Motor neuron (in vitro differentiated cells): ENCODE measurements around the gene MGP. TPM values are rescaled to one million over a fixed set of nuclear protein-coding genes. Genes with fewer than 3 reads are reported as not detected.
A peak's percentile ranks its signal among the peaks of the same experiment; 100 is the strongest.

Experiments
- ATAC-seq, 8 experiments: fragments of 200-7000 bp; cut with Tn5 transposase; replicated peaks in 6 of 8; 2 replicates each; pipeline ENCODE4 v1.8.0; 2021; ENCODE audit warnings: mild to moderate bottlenecking in 8 of 8, moderate library complexity in 8 of 8
- H3K27ac ChIP-seq, 2 donors: fragments of 250-450 bp; sonication (Bioruptor Pico); 2 replicates each; pipeline ENCODE4 v1.9.0; 2021; ENCODE audit warnings: antibody characterized with exemption in 2 of 2, mild to moderate bottlenecking in 2 of 2, moderate library complexity in 1 of 2
- H3K4me1 ChIP-seq, 2 donors: fragments of 250-450 bp; sonication (Bioruptor Pico); replicated peaks in 1 of 2; 2 replicates each; pipeline ENCODE4 v1.6.1; 2021; ENCODE audit warnings: antibody characterized with exemption in 2 of 2, mild to moderate bottlenecking in 2 of 2, moderate library complexity in 1 of 2
- H3K4me3 ChIP-seq, 5 donors: fragments of 250-450 bp; sonication (Bioruptor Pico); 2 replicates each; pipeline ENCODE4 v1.9.0; 2021; ENCODE audit warnings: antibody characterized with exemption in 5 of 5, mild to moderate bottlenecking in 5 of 5, moderate library complexity in 4 of 5
- WGBS, 10 experiments: fragments of 450-650 bp; shearing (Covaris generic); methylation state at CpG; one replicate each; pipeline ENCODE4 v1.0.0; 2022; 5-methylcytosine and 5-hydroxymethylcytosine counted together
- in situ Hi-C, 9 experiments: fragments of 400-800 bp; cut with MboI; loops; one replicate each; pipeline ENCODE4 v1.15.0; 2021; ENCODE audit warnings: low sequenced_read_pairs in 9 of 9, low pct_unique_long_range_greater_than_20kb in 2 of 9; ENCODE audit not compliant: unreplicated experiment in 9 of 9
- total RNA-seq, 8 experiments: library from RNA; unstranded; fragments of 300-600 nt; gene quantifications; 2 replicates each; pipeline versions ENCODE4 v1.2.3 to v1.2.4, GENCODE V29; 2022

The MGP gene
- total RNA-seq, 8 experiments from 2014 or later: 0.05 to 532 (median 26.8) TPM; not detected in 1

GRCh38 chr12:14873440-14874185 is 12.0 kb downstream of the MGP start:
- H3K4me3 ChIP-seq: no peak overlapping the region
- in situ Hi-C loops: loop anchor here in 1 of 9 experiments (25.0 kb wide), 1 partner anchor 339 kb away; the partner anchor contains the start of gene RERG
- no peak overlapping the region for H3K27ac ChIP-seq
- ATAC-seq: peak in 3 of 8 experiments; percentile 7 to 30 (median 22)
- H3K4me1 ChIP-seq: no peaks in the 10 kb centered on the region
- WGBS, 10 experiments: 17 to 82% (median 69%) methylated on average over 1 of the region's 1 CpG; no CpG with 5 or more reads in 2 of the 10 experiments

- H3K4me1 ChIP-seq: no peaks in the 10 kb centered on the region
- H3K4me3 ChIP-seq: no peak overlapping the region
- in situ Hi-C loops: loop anchor here in 1 of 9 experiments (25.0 kb wide), 1 partner anchor 340 kb away; the partner anchor contains the start of gene RERG
- no peak overlapping the region for H3K27ac ChIP-seq
- 21 to 86% (median 50%) methylated on average over 1 of the region's 1 CpG; no CpG with 5 or more reads in 1 of the 10 experiments for WGBS, 10 experiments
- ATAC-seq: no peak
Measured at GRCh38 chr12:14871886-14872285, 13.8 kb downstream of the MGP start.

GRCh38 chr12:14871247-14871646 is 14.4 kb downstream of the MGP start:
- Histone ChIP-seq H3K4me1 (no peaks in the 10 kb centered on the region), H3K27ac (no peak overlapping the region), H3K4me3 (no peak overlapping the region)
- no peak for ATAC-seq
- in situ Hi-C loops: loop anchor here in 1 of 9 experiments (25.0 kb wide), 1 partner anchor 341 kb away; the partner anchor contains the start of gene RERG
- 29 to 100% (median 94%) methylated on average over 1 of the region's 1 CpG; no CpG with 5 or more reads in 2 of the 10 experiments for whole genome bisulfite sequencing, 10 experiments

GRCh38 chr12:14868916-14869506 is 16.6 kb downstream of the MGP start:
- 20 to 90% (median 70%) methylated on average over 1 to 2 of the region's 3 CpGs; no CpG with 5 or more reads in 5 of the 10 experiments for WGBS, 10 experiments

GRCh38 chr12:14860490-14860889 is 25.2 kb downstream of the MGP start:
- in situ Hi-C loops: loop anchor here in 1 of 9 experiments (25.0 kb wide), 1 partner anchor 352 kb away; the partner anchor contains the start of gene RERG
- no peak overlapping the region for H3K27ac ChIP-seq
- no peaks in the 10 kb centered on the region for H3K4me1 ChIP-seq
- no peak overlapping the region for H3K4me3 ChIP-seq
- no peak for ATAC-seq

More at GRCh38 chr12:14868916-14869506, 16.6 kb downstream of the MGP start:
- H3K27ac ChIP-seq: no peak overlapping the region
- no peak overlapping the region for H3K4me3 ChIP-seq
- no peaks in the 10 kb centered on the region for H3K4me1 ChIP-seq
- ATAC-seq: peak in 2 of 8 experiments; percentile 83 to 90
- in situ Hi-C loops: loop anchor here in 1 of 9 experiments (25.0 kb wide), 1 partner anchor 343 kb away; the partner anchor contains the start of gene RERG

- in situ Hi-C loops: loop anchor here in 1 of 9 experiments (25.0 kb wide), 1 partner anchor 354 kb away; the partner anchor contains the start of gene RERG
- 13 to 100% (median 60%) methylated on average over 1 of the region's 1 CpG; no CpG with 5 or more reads in 2 of the 10 experiments for WGBS, 10 experiments
- Histone ChIP-seq H3K27ac (no peak overlapping the region), H3K4me1 (peaks cover 0 to 11% of the 10 kb centered on the region in 2 donors), H3K4me3 (no peak overlapping the region)
- ATAC-seq: no peak
Measured at GRCh38 chr12:14858513-14858912, 27.1 kb downstream of the MGP start.

- 0 to 81% (median 59%) methylated on average over 1 to 6 of the region's 6 CpGs for WGBS, 10 experiments
- Histone ChIP-seq H3K4me1 (peaks cover 0 to 11% of the 10 kb centered on the region in 2 donors), H3K27ac (no peak overlapping the region), H3K4me3 (no peak overlapping the region)
- ATAC-seq: peak in 5 of 8 experiments; percentile 37 to 94 (median 52)
- in situ Hi-C loops: loop anchor here in 1 of 9 experiments (25.0 kb wide), 1 partner anchor 358 kb away; the partner anchor contains the start of gene RERG
Measured at GRCh38 chr12:14854586-14855183, 31.0 kb downstream of the MGP start.

GRCh38 chr12:14853961-14854360 is 31.7 kb downstream of the MGP start:
- no peak overlapping the region for H3K4me3 ChIP-seq
- H3K27ac ChIP-seq: no peak overlapping the region
- in situ Hi-C loops: loop anchor here in 1 of 9 experiments (25.0 kb wide), 1 partner anchor 358 kb away; the partner anchor contains the start of gene RERG
- WGBS, 10 experiments: 13 to 69% (median 47%) methylated on average over 2 to 3 of the region's 3 CpGs; no CpG with 5 or more reads in 2 of the 10 experiments
- ATAC-seq: peak in 5 of 8 experiments; percentile 31 to 77 (median 46)
- peaks cover 0 to 11% of the 10 kb centered on the region in 2 donors for H3K4me1 ChIP-seq

GRCh38 chr12:14852880-14853279 is 32.8 kb downstream of the MGP start:
- no peak for ATAC-seq
- Histone ChIP-seq H3K4me3 (no peak overlapping the region), H3K27ac (no peak overlapping the region), H3K4me1 (peaks cover 0 to 11% of the 10 kb centered on the region in 2 donors)
- in situ Hi-C loops: loop anchor here in 1 of 9 experiments (25.0 kb wide), 1 partner anchor 359 kb away; the partner anchor contains the start of gene RERG

- 0 to 71% (median 60%) methylated on average over 1 of the region's 1 CpG; no CpG with 5 or more reads in 5 of the 10 experiments for WGBS, 10 experiments
- ATAC-seq: no peak
- no peak overlapping the region for H3K4me3 ChIP-seq
- H3K27ac ChIP-seq: no peak overlapping the region
- in situ Hi-C loops: loop anchor here in 1 of 9 experiments (25.0 kb wide), 1 partner anchor 361 kb away; the partner anchor contains the start of gene RERG
- H3K4me1 ChIP-seq: peaks cover 4 to 15% of the 10 kb centered on the region in 2 donors
Measured at GRCh38 chr12:14850929-14851663, 34.6 kb downstream of the MGP start.

- H3K27ac ChIP-seq: no peak overlapping the region
- ATAC-seq: peak in 2 of 8 experiments; percentile 13 to 40
- in situ Hi-C loops: loop anchor here in 7 of 9 experiments (10.0 to 25.0 kb wide), 5 partner anchors 138 to 688 kb away; partner anchors contain the start of gene RERG (in 5 of the 7)
Measured at GRCh38 chr12:14849661-14850060, 36.0 kb downstream of the MGP start.

More at GRCh38 chr12:14849661-14850060, 36.0 kb downstream of the MGP start:
- H3K4me1 ChIP-seq: peaks cover 4 to 13% of the 10 kb centered on the region in 2 donors
- 7 to 100% (median 73%) methylated on average over 1 to 2 of the region's 2 CpGs; no CpG with 5 or more reads in 1 of the 10 experiments for WGBS, 10 experiments
- no peak overlapping the region for H3K4me3 ChIP-seq
